ENCODE data around the gene RNF217.
"Not testable (repeated sequence)": the region's sequence is repeated elsewhere in the genome, so short reads cannot be mapped to it uniquely, and the experiment has no call there.

RNF217 gene

GRCh38 chr6:124963831-124964763 lies 1.9 kb downstream of the RNF217 start:
- FAIRE-seq, result no peak
- TF ChIP-seq POLR2A (IDR thresholded peaks at IDR 0.05; ENCODE audit: low read depth, low read length), result no peak
- TF ChIP-seq POLR2AphosphoS5 (IDR thresholded peaks at IDR 0.05; ENCODE audit: low read depth, low read length), result no peak
- TF ChIP-seq TAF1 (IDR thresholded peaks at IDR 0.05; ENCODE audit: borderline replicate concordance, low read depth, low read length), result no peak

GRCh38 chr6:124964764-124965105 lies 2.5 kb downstream of the RNF217 start:
- FAIRE-seq (no peak), DNase-seq (ENCODE audit: insufficient read length) (no peak)
- TF ChIP-seq POLR2A (IDR thresholded peaks at IDR 0.05; ENCODE audit: low read depth, low read length) (no peak), TAF1 (IDR thresholded peaks at IDR 0.05; ENCODE audit: borderline replicate concordance, low read depth, low read length) (no peak), POLR2AphosphoS5 (IDR thresholded peaks at IDR 0.05; ENCODE audit: low read depth, low read length) (no peak)

More at GRCh38 chr6:124963831-124964763, 1.9 kb downstream of the RNF217 start:
- DNase-seq (ENCODE audit: insufficient read length), result no peak

- DNase-seq (ENCODE audit: insufficient read length); FAIRE-seq: not testable (repeated sequence)
These were observed 3.2 kb downstream of the RNF217 start for GRCh38 chr6:124965424-124965850.

GRCh38 chr6:124967444-124967843 lies 5.2 kb downstream of the RNF217 start:
- TF ChIP-seq TAF1 (IDR thresholded peaks at IDR 0.05; ENCODE audit: borderline replicate concordance, low read depth, low read length), result no peak
- no peak for TF ChIP-seq POLR2AphosphoS5 (IDR thresholded peaks at IDR 0.05; ENCODE audit: low read depth, low read length)
- no peak for TF ChIP-seq POLR2A (IDR thresholded peaks at IDR 0.05; ENCODE audit: low read depth, low read length)
- FAIRE-seq (no peak), DNase-seq (ENCODE audit: insufficient read length) (no peak)

GRCh38 chr6:124968401-124968800 lies 6.2 kb downstream of the RNF217 start:
- DNase-seq (ENCODE audit: insufficient read length) (no peak), FAIRE-seq (no peak)
- no peak for TF ChIP-seq TAF1 (IDR thresholded peaks at IDR 0.05; ENCODE audit: borderline replicate concordance, low read depth, low read length)
- TF ChIP-seq POLR2AphosphoS5 (IDR thresholded peaks at IDR 0.05; ENCODE audit: low read depth, low read length), result no peak
- no peak for TF ChIP-seq POLR2A (IDR thresholded peaks at IDR 0.05; ENCODE audit: low read depth, low read length)

- TF ChIP-seq TAF1 (IDR thresholded peaks at IDR 0.05; ENCODE audit: borderline replicate concordance, low read depth, low read length) (no peak), POLR2AphosphoS5 (IDR thresholded peaks at IDR 0.05; ENCODE audit: low read depth, low read length) (no peak), POLR2A (IDR thresholded peaks at IDR 0.05; ENCODE audit: low read depth, low read length) (no peak)
- FAIRE-seq (no peak), DNase-seq (ENCODE audit: insufficient read length) (no peak)
These were observed 8.0 kb downstream of the RNF217 start for GRCh38 chr6:124970243-124970642.

- TF ChIP-seq POLR2AphosphoS5 (IDR thresholded peaks at IDR 0.05; ENCODE audit: low read depth, low read length) (no peak), TAF1 (IDR thresholded peaks at IDR 0.05; ENCODE audit: borderline replicate concordance, low read depth, low read length) (no peak), POLR2A (IDR thresholded peaks at IDR 0.05; ENCODE audit: low read depth, low read length) (no peak)
- no peak for FAIRE-seq
- no peak for DNase-seq (ENCODE audit: insufficient read length)
These were observed 8.5 kb downstream of the RNF217 start for GRCh38 chr6:124970763-124971162.

GRCh38 chr6:124973780-124974179 lies 11.5 kb downstream of the RNF217 start:
- FAIRE-seq (no peak), DNase-seq (ENCODE audit: insufficient read length) (no peak)
- TF ChIP-seq TAF1 (IDR thresholded peaks at IDR 0.05; ENCODE audit: borderline replicate concordance, low read depth, low read length) (no peak), POLR2AphosphoS5 (IDR thresholded peaks at IDR 0.05; ENCODE audit: low read depth, low read length) (no peak), POLR2A (IDR thresholded peaks at IDR 0.05; ENCODE audit: low read depth, low read length) (no peak)

- TF ChIP-seq POLR2AphosphoS5 (IDR thresholded peaks at IDR 0.05; ENCODE audit: low read depth, low read length), result no peak
- TF ChIP-seq POLR2A (IDR thresholded peaks at IDR 0.05; ENCODE audit: low read depth, low read length), result no peak
- TF ChIP-seq TAF1 (IDR thresholded peaks at IDR 0.05; ENCODE audit: borderline replicate concordance, low read depth, low read length), result no peak
- DNase-seq (ENCODE audit: insufficient read length) (no peak), FAIRE-seq (no peak)
These were observed 12.6 kb downstream of the RNF217 start for GRCh38 chr6:124974771-124975377.

GRCh38 chr6:124977067-124977908 lies 15.1 kb downstream of the RNF217 start:
- DNase-seq (ENCODE audit: insufficient read length) (no peak), FAIRE-seq (no peak)
- no peak for TF ChIP-seq POLR2AphosphoS5 (IDR thresholded peaks at IDR 0.05; ENCODE audit: low read depth, low read length)
- no peak for TF ChIP-seq TAF1 (IDR thresholded peaks at IDR 0.05; ENCODE audit: borderline replicate concordance, low read depth, low read length)
- no peak for TF ChIP-seq POLR2A (IDR thresholded peaks at IDR 0.05; ENCODE audit: low read depth, low read length)

Measured in GM12892 (cell line).